IMR-90 (cell line): ENCODE results near the gene PRDM5. TPM values are rescaled to one million over a fixed set of nuclear protein-coding genes. Genes with fewer than 3 reads are reported as not detected.

ENCODE experiments used
- ATAC-seq: fragments of 200-7000 bp; cut with Tn5 transposase; 2 replicates; pipeline ENCODE4 v1.9.1; 2020; ENCODE audit warnings: low read depth, mild to moderate bottlenecking, moderate library complexity
- BruUV-seq: library from RNA; stranded (reverse); fragments of 400-500 nt; replicated peaks from 2 replicates; lab custom pipeline; 2021; lab: Mats Ljungman, UMichigan
- CTCF ChIA-PET: fragments of 300-600 bp; formaldehyde crosslinking; extraction: SDS; loops from one replicate; lab custom pipeline; 2021; ENCODE audit warnings: antibody characterized with exemption; lab: Yijun Ruan, JAX
- POLR2A ChIA-PET: fragments of 300-600 bp; sonication (Branson Sonifier 250); formaldehyde crosslinking; loops from one replicate; lab custom pipeline; 2022; ENCODE audit warnings: antibody characterized with exemption; ENCODE audit not compliant: unreplicated experiment; lab: Charles Lee
- DNase-seq: peaks from one replicate; pipeline ENCODE4 v3.0.0; 2013
- H2AFZ ChIP-seq: replicated peaks from 2 replicates; pipeline ENCODE3; 2013; ENCODE audit warnings: low read length, mild to moderate bottlenecking; ENCODE audit not compliant: poor library complexity
- H2AK5ac ChIP-seq: 2 replicates; pipeline ENCODE4 v1.6.1; 2013; ENCODE audit warnings: low read depth, low read length, inconsistent platforms
- H2AK9ac ChIP-seq: replicated peaks from 2 replicates; pipeline ENCODE3; 2013; ENCODE audit warnings: mild to moderate bottlenecking, low read depth, low read length, moderate library complexity; ENCODE audit not compliant: poor library complexity
- H2BK120ac ChIP-seq: 2 replicates; pipeline ENCODE4 v1.6.1; 2013; ENCODE audit warnings: low read depth, low read length, inconsistent platforms
- H2BK15ac ChIP-seq: 3 replicates; pipeline ENCODE4 v1.6.1; 2013; ENCODE audit warnings: low read depth, low read length, inconsistent platforms
- H2BK20ac ChIP-seq: 2 replicates; pipeline ENCODE4 v1.6.1; 2013; ENCODE audit warnings: low read depth, mild to moderate bottlenecking, inconsistent platforms, low read length, moderate library complexity
- H2BK5ac ChIP-seq: 2 replicates; pipeline ENCODE4 v1.6.1; 2013; ENCODE audit warnings: mild to moderate bottlenecking, low read depth, low read length, inconsistent platforms; ENCODE audit not compliant: poor library complexity, severe bottlenecking
- H3K14ac ChIP-seq: replicated peaks from 2 replicates; pipeline ENCODE4 v1.6.1; 2013; ENCODE audit warnings: low read depth, low read length, inconsistent platforms
- H3K18ac ChIP-seq: 2 replicates; pipeline ENCODE4 v1.6.1; 2013; ENCODE audit warnings: low read depth, low read length, control low read depth
- H3K23ac ChIP-seq: 2 replicates; pipeline ENCODE4 v1.6.1; 2013; ENCODE audit warnings: low read depth, low read length, inconsistent platforms
- H3K27ac ChIP-seq: 2 replicates; pipeline ENCODE4 v1.5.1; 2013; ENCODE audit warnings: mild to moderate bottlenecking, control low read depth, low read length; ENCODE audit not compliant: insufficient read depth
- H3K27me3 ChIP-seq: 2 replicates; pipeline ENCODE4 v1.6.1; 2013; ENCODE audit warnings: low read length; ENCODE audit not compliant: control insufficient read depth, insufficient read depth
- H3K36me3 ChIP-seq: 2 replicates; pipeline ENCODE4 v1.6.1; 2013; ENCODE audit warnings: low read length, mixed read lengths; ENCODE audit not compliant: control insufficient read depth, insufficient read depth
- H3K4ac ChIP-seq: 2 replicates; pipeline ENCODE4 v1.6.1; 2013; ENCODE audit warnings: low read depth, low read length, inconsistent platforms
- H3K4me1 ChIP-seq: 2 replicates; pipeline ENCODE4 v1.6.1; 2013; ENCODE audit warnings: low read length, mixed read lengths; ENCODE audit not compliant: control insufficient read depth, insufficient read depth
- H3K4me2 ChIP-seq: 2 replicates; pipeline ENCODE4 v1.6.1; 2013; ENCODE audit warnings: low read depth, mild to moderate bottlenecking, control low read depth, low read length, moderate library complexity
- H3K4me3 ChIP-seq: 2 replicates; pipeline ENCODE4 v1.5.1; 2013; ENCODE audit warnings: low read depth, mild to moderate bottlenecking, control low read depth, low read length, moderate library complexity; ENCODE audit not compliant: insufficient read depth
- H3K56ac ChIP-seq: 2 replicates; pipeline ENCODE4 v1.6.1; 2013; ENCODE audit warnings: low read length, inconsistent platforms; ENCODE audit not compliant: insufficient read depth; ENCODE audit errors: extremely low read depth
- H3K79me1 ChIP-seq, 2 experiments: 2 replicates each; pipeline ENCODE4 v1.6.1; 2013; ENCODE audit warnings: low read length in 2 of 2, inconsistent platforms in 1 of 2, low read depth in 1 of 2
- H3K9ac ChIP-seq: 2 replicates; pipeline ENCODE4 v1.6.1; 2013; ENCODE audit warnings: low read depth, low read length, control low read depth
- H3K9me1 ChIP-seq: 2 replicates; pipeline ENCODE4 v1.6.1; 2013; ENCODE audit warnings: low read length, inconsistent platforms; ENCODE audit not compliant: insufficient read depth
- H3K9me3 ChIP-seq: 2 replicates; pipeline ENCODE4 v1.6.1; 2013; ENCODE audit warnings: low read length; ENCODE audit not compliant: control insufficient read depth, insufficient read depth
- H4K20me1 ChIP-seq: 2 replicates; pipeline ENCODE4 v1.6.1; 2013; ENCODE audit warnings: low read length, inconsistent platforms; ENCODE audit not compliant: insufficient read depth
- H4K5ac ChIP-seq: 2 replicates; pipeline ENCODE4 v1.6.1; 2013; ENCODE audit warnings: mild to moderate bottlenecking, low read depth, low read length, control low read depth
- H4K8ac ChIP-seq, 2 experiments: 2 replicates each; pipeline ENCODE4 v1.6.1; 2013; ENCODE audit warnings: low read depth in 2 of 2, low read length in 2 of 2, control low read depth in 1 of 2, inconsistent platforms in 1 of 2
- H4K91ac ChIP-seq: 2 replicates; pipeline ENCODE4 v1.6.1; 2013; ENCODE audit warnings: low read depth, low read length, inconsistent platforms; ENCODE audit not compliant: insufficient read depth
- MXI1 ChIP-seq: IDR thresholded peaks from 2 replicates; pipeline ENCODE4 v1.6.1; 2012; ENCODE audit warnings: low read depth, mild to moderate bottlenecking, low read length, moderate library complexity, borderline replicate concordance
- WGBS, 2 experiments: methylation state at CpG; one replicate each; pipeline versions ENCODE4 v1.1.5 to v1.1.7; 2013; ENCODE audit warnings: missing lambda C conversion rate in 2 of 2; ENCODE audit not compliant: insufficient read length in 1 of 2; ENCODE audit errors: extremely low coverage in 2 of 2; 5-methylcytosine and 5-hydroxymethylcytosine counted together
- dilution Hi-C: fragments of 300-500 bp; cut with HindIII; formaldehyde crosslinking; loops from one replicate; pipeline ENCODE4 v1.14.3; 2018; ENCODE audit warnings: low sequenced_read_pairs; ENCODE audit not compliant: unreplicated experiment
- in situ Hi-C: fragments of 300-500 bp; cut with MboI; formaldehyde crosslinking; loops from 3 replicates; pipeline ENCODE4 v1.14.3; 2019; ENCODE audit warnings: low sequenced_read_pairs, inconsistent platforms, mixed read lengths
- intact Hi-C: fragments of 100-400 bp; cut with micrococcal nuclease; formaldehyde crosslinking; loops from 2 replicates; pipeline ENCODE4 v1.10.0; 2022
- polyA plus RNA-seq, 3 experiments: library from polyadenylated mRNA; depleted of rRNA; stranded (reverse); fragments of >200 nt; gene quantifications; 2 replicates each; pipeline ENCODE4 v1.2.3, GENCODE V29; 2012; ENCODE audit warnings: low replicate concordance in 1 of 3
- total RNA-seq: library from RNA; depleted of rRNA; stranded (reverse); fragments of >200 nt; gene quantifications from 2 replicates; pipeline ENCODE4 v1.2.3, GENCODE V29; 2012
- TF ChIP-seq, protein P1 (sequence below): fragments of 150-350 bp; IDR thresholded peaks from 2 replicates; pipeline ENCODE4 v1.6.1; 2017; ENCODE audit warnings: mild to moderate bottlenecking, antibody characterized with exemption, low read length, low read depth

PRDM5 gene
- total and polyA plus RNA-seq, 2 of the 4 experiments (the other 2 are of a cell fraction): 4.1 to 10.8 TPM

- Histone ChIP-seq H3K27ac (no peak overlapping the region), H4K20me1 (no peaks in the 10 kb centered on the region), H3K23ac (no peak overlapping the region), H3K4me3 (no peak overlapping the region), H3K4ac (no peak overlapping the region), H2BK20ac (no peak overlapping the region), H2AFZ (no peak overlapping the region), H3K4me1 (no peaks in the 10 kb centered on the region), H2AK5ac (no peak overlapping the region), H2BK15ac (no peak overlapping the region), H3K9me1 (no peaks in the 10 kb centered on the region), H3K18ac (no peak overlapping the region), H2BK5ac (no peak overlapping the region), H2BK120ac (no peak overlapping the region), H3K36me3 (no peaks in the 10 kb centered on the region), H3K14ac (no peak overlapping the region), H2AK9ac (no peak overlapping the region), H4K8ac (no peak overlapping the region), H3K9me3 (no peaks in the 10 kb centered on the region), H3K4me2 (no peak overlapping the region), H4K5ac (no peak overlapping the region), H4K91ac (no peak overlapping the region), H3K56ac (no peak overlapping the region), H3K9ac (no peak overlapping the region), H3K27me3 (no peaks in the 10 kb centered on the region), H3K79me1 (no peaks in the 10 kb centered on the region)
- ATAC-seq: no peak
- no TSS peak for BruUV-seq
- no CpG with 5 or more reads among the region's 4 CpGs for WGBS, 2 experiments
- intact Hi-C loops: no loop called here
- dilution Hi-C loops: no loop called here
- no peak for TF ChIP-seq MXI1
- TF ChIP-seq, protein P1, sequence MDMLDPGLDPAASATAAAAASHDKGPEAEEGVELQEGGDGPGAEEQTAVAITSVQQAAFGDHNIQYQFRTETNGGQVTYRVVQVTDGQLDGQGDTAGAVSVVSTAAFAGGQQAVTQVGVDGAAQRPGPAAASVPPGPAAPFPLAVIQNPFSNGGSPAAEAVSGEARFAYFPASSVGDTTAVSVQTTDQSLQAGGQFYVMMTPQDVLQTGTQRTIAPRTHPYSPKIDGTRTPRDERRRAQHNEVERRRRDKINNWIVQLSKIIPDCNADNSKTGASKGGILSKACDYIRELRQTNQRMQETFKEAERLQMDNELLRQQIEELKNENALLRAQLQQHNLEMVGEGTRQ: no peak
- DNase-seq: no peak
- CTCF ChIA-PET: interaction anchor here (1.1 kb wide), 1 partner anchor 12 kb away, joined by 11 read pairs; no protein-coding TSS in a partner anchor
- in situ Hi-C loops: no loop called here
- POLR2A ChIA-PET: no interaction called here
Measured at GRCh38 chr4:120965938-120966337, 43.4 kb upstream of the PRDM5 start.
